H1 (cell line): ENCODE data around the gene TCF4. TPM values are rescaled to one million over a fixed set of nuclear protein-coding genes. Genes with fewer than 3 reads are reported as not detected.

Experiments used
- BACH1 ChIP-seq: IDR thresholded peaks from 2 replicates; pipeline ENCODE4 v1.6.1; 2012; ENCODE audit warnings: low read length, improper control_type of control experiment
- CBX8 ChIP-seq: fragments of 300-800, 300-1000 bp; sonication (generic); IDR thresholded peaks from 2 replicates; pipeline ENCODE4 v1.7.1; 2016; ENCODE audit warnings: low read depth, low read length, borderline replicate concordance
- CREB1 ChIP-seq: IDR thresholded peaks from 2 replicates; pipeline ENCODE4 v1.6.1; 2012; ENCODE audit warnings: inconsistent platforms
- KDM1A ChIP-seq: fragments of 200-600, 300-600 bp; sonication (generic); IDR thresholded peaks from 2 replicates; pipeline ENCODE4 v1.7.1; 2016; ENCODE audit warnings: mild to moderate bottlenecking, low read length, borderline replicate concordance
- RBBP5 ChIP-seq: IDR thresholded peaks from 2 replicates; pipeline ENCODE4 v1.7.1; 2012; ENCODE audit warnings: low read depth, mild to moderate bottlenecking, inconsistent platforms, low read length, moderate library complexity, borderline replicate concordance
- TAF7 ChIP-seq: optimal IDR thresholded peaks from 2 replicates; pipeline ENCODE3; 2011; ENCODE audit warnings: low read depth, mild to moderate bottlenecking, inconsistent platforms, low read length, moderate library complexity, borderline replicate concordance
- TBP ChIP-seq: IDR thresholded peaks from 2 replicates; pipeline ENCODE4 v1.6.1; 2011; ENCODE audit warnings: low read depth, low read length, improper control_type of control experiment
- polyA plus RNA-seq, 7 experiments: library from polyadenylated mRNA; depleted of rRNA in 3 of 7; stranded (reverse) in 5 of 7; unstranded in 2 of 7; fragments of >200 nt in 5 of 7; fragments of 200-250 nt in 2 of 7; gene quantifications; 1 replicate in 5 of 7; 2 replicates in 1 of 7; 4 replicates in 1 of 7; pipeline versions ENCODE4 v1.2.1 to v1.2.3, GENCODE V29; 2011 to 2013; ENCODE audit warnings: missing spikeins in 2 of 7, mixed read lengths in 2 of 7
- total RNA-seq: library from RNA; stranded (reverse); fragmentation: NEBNext Ultra II Directional; extraction: Animal tissue kit (Norgen Biotek cat#: 25700); gene quantifications from 2 replicates; pipeline ENCODE4 v1.2.1, GENCODE V29; 2021
- TF ChIP-seq, protein P1 (sequence below): fragments of 300-600 bp; sonication (generic); IDR thresholded peaks from 2 replicates; pipeline ENCODE4 v1.7.1; 2012; ENCODE audit warnings: low read length, moderate library complexity, mild to moderate bottlenecking, inconsistent platforms; ENCODE audit not compliant: insufficient replicate concordance

TCF4 gene
- total and polyA plus RNA-seq, 2 of the 8 experiments (the other 6 are each of a cell fraction or from before 2014, with no cell fraction given), result 59.3 to 118 TPM

DNA sequence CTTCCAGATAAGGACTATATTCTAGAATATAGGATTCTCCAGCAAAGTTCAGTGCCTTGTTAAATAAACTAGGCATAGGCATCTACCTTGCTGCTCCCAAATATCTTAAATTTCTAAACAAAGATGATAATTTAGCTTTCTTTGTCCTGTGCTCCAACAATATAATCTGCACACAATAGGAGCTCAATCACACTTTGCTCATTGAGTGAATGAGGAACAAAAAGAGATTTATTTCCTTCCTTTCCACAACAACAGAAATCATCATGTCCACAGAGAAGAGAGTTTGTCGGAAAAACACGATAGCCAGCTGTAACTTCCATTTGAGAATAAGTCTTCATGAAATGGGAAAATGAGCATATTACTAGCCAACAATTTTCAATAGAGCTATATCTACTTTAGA is 256.7 kb downstream of the TCF4 start (continued):
- TF ChIP-seq RBBP5 (no peak), CBX8 (no peak), TAF7 (no peak), CREB1 (no peak), TBP (no peak), BACH1 (no peak), KDM1A (no peak)
- TF ChIP-seq, protein P1, sequence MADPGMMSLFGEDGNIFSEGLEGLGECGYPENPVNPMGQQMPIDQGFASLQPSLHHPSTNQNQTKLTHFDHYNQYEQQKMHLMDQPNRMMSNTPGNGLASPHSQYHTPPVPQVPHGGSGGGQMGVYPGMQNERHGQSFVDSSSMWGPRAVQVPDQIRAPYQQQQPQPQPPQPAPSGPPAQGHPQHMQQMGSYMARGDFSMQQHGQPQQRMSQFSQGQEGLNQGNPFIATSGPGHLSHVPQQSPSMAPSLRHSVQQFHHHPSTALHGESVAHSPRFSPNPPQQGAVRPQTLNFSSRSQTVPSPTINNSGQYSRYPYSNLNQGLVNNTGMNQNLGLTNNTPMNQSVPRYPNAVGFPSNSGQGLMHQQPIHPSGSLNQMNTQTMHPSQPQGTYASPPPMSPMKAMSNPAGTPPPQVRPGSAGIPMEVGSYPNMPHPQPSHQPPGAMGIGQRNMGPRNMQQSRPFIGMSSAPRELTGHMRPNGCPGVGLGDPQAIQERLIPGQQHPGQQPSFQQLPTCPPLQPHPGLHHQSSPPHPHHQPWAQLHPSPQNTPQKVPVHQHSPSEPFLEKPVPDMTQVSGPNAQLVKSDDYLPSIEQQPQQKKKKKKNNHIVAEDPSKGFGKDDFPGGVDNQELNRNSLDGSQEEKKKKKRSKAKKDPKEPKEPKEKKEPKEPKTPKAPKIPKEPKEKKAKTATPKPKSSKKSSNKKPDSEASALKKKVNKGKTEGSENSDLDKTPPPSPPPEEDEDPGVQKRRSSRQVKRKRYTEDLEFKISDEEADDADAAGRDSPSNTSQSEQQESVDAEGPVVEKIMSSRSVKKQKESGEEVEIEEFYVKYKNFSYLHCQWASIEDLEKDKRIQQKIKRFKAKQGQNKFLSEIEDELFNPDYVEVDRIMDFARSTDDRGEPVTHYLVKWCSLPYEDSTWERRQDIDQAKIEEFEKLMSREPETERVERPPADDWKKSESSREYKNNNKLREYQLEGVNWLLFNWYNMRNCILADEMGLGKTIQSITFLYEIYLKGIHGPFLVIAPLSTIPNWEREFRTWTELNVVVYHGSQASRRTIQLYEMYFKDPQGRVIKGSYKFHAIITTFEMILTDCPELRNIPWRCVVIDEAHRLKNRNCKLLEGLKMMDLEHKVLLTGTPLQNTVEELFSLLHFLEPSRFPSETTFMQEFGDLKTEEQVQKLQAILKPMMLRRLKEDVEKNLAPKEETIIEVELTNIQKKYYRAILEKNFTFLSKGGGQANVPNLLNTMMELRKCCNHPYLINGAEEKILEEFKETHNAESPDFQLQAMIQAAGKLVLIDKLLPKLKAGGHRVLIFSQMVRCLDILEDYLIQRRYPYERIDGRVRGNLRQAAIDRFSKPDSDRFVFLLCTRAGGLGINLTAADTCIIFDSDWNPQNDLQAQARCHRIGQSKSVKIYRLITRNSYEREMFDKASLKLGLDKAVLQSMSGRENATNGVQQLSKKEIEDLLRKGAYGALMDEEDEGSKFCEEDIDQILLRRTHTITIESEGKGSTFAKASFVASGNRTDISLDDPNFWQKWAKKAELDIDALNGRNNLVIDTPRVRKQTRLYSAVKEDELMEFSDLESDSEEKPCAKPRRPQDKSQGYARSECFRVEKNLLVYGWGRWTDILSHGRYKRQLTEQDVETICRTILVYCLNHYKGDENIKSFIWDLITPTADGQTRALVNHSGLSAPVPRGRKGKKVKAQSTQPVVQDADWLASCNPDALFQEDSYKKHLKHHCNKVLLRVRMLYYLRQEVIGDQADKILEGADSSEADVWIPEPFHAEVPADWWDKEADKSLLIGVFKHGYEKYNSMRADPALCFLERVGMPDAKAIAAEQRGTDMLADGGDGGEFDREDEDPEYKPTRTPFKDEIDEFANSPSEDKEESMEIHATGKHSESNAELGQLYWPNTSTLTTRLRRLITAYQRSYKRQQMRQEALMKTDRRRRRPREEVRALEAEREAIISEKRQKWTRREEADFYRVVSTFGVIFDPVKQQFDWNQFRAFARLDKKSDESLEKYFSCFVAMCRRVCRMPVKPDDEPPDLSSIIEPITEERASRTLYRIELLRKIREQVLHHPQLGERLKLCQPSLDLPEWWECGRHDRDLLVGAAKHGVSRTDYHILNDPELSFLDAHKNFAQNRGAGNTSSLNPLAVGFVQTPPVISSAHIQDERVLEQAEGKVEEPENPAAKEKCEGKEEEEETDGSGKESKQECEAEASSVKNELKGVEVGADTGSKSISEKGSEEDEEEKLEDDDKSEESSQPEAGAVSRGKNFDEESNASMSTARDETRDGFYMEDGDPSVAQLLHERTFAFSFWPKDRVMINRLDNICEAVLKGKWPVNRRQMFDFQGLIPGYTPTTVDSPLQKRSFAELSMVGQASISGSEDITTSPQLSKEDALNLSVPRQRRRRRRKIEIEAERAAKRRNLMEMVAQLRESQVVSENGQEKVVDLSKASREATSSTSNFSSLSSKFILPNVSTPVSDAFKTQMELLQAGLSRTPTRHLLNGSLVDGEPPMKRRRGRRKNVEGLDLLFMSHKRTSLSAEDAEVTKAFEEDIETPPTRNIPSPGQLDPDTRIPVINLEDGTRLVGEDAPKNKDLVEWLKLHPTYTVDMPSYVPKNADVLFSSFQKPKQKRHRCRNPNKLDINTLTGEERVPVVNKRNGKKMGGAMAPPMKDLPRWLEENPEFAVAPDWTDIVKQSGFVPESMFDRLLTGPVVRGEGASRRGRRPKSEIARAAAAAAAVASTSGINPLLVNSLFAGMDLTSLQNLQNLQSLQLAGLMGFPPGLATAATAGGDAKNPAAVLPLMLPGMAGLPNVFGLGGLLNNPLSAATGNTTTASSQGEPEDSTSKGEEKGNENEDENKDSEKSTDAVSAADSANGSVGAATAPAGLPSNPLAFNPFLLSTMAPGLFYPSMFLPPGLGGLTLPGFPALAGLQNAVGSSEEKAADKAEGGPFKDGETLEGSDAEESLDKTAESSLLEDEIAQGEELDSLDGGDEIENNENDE, result no peak
